Measurements from ENCODE around the gene ARL4D. TPM values are rescaled to one million over a fixed set of nuclear protein-coding genes. Genes with fewer than 3 reads are reported as not detected.
A peak's percentile ranks its signal among the peaks of the same experiment; 100 is the strongest.
"Not testable (repeated sequence)": the region's sequence is repeated elsewhere in the genome, so short reads cannot be mapped to it uniquely, and the experiment has no call there.

ARL4D gene
- total RNA-seq, 2 experiments from 2014 or later, result 2.2 to 3.4 TPM

DNA sequence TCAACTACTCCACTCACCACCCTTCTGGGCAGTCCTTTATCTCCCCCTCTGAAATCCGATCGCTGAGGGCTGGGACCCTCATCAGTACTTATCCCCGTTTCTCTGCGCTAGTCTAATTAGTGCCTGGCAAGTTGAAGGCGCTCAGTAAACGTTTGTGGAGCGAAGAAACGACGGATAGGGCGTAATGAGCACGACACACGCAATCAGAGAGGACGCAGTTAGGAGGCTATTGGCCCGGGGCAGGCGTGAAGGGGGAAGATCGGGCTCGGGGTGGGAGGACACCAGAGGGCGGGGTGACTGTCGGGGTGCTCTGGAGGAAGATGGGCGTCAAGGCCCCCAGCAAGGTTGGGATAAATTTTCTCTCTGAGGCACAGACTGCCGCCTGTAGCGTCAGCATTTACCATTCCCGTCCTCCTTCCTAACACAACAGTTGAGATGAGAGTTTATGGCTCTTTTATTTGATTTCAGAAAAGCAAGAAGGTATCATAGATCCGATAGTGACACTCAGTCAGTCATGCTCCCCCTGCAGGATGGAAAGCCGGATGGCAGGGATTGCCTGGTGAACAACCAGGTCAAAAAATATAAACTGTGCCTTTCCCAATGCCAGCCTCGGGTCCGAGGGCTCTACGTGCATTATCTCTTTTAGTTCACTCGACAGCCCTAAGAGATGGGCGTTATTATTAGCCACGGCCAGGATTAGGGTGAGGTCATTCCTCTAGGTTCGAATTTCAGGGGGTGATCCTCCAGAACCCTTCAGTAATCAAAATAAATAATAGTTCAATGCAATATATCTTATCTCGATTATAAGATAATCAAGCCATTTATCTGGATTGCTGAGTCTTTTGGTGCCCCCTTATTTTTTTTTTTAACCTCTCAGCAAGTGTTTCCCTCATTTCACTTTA, 9.5 kb upstream of the ARL4D start:
- Mint-ChIP-seq H3K9me3 (no peaks in the 10 kb centered on the region), H3K4me3 (peak overlapping the region; percentile 82), H3K36me3 (ENCODE audit: low read depth) (peaks cover 2% of the 10 kb centered on the region), H3K4me1 (ENCODE audit: low read depth) (peaks cover 11% of the 10 kb centered on the region), H3K27me3 (no peaks in the 10 kb centered on the region), H3K27ac (peak overlapping the region; percentile 99)
- CTCF ChIA-PET, result interaction anchor here (0.9 to 10.5 kb wide), 6 partner anchors 9 to 96 kb away, joined by 3 to 338 read pairs (median 4); partner anchors contain the start of genes ARL4D and DHX8
- peak; percentile 92 for DNase-seq
- TF ChIP-seq, protein P1, sequence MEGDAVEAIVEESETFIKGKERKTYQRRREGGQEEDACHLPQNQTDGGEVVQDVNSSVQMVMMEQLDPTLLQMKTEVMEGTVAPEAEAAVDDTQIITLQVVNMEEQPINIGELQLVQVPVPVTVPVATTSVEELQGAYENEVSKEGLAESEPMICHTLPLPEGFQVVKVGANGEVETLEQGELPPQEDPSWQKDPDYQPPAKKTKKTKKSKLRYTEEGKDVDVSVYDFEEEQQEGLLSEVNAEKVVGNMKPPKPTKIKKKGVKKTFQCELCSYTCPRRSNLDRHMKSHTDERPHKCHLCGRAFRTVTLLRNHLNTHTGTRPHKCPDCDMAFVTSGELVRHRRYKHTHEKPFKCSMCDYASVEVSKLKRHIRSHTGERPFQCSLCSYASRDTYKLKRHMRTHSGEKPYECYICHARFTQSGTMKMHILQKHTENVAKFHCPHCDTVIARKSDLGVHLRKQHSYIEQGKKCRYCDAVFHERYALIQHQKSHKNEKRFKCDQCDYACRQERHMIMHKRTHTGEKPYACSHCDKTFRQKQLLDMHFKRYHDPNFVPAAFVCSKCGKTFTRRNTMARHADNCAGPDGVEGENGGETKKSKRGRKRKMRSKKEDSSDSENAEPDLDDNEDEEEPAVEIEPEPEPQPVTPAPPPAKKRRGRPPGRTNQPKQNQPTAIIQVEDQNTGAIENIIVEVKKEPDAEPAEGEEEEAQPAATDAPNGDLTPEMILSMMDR (IDR thresholded peaks at IDR 0.05), result peak; percentile 96
- ATAC-seq, result peak; percentile 87
- intact Hi-C loops (cut with micrococcal nuclease), result loop anchor here (2.0 kb wide), 1 partner anchor 20 kb away; no protein-coding TSS in a partner anchor
- POLR2A ChIA-PET, result interaction anchor here (0.7 to 6.2 kb wide), 11 partner anchors 9 to 94 kb away, joined by 3 to 138 read pairs (median 10); partner anchors contain the start of genes ARL4D and DHX8

DNA sequence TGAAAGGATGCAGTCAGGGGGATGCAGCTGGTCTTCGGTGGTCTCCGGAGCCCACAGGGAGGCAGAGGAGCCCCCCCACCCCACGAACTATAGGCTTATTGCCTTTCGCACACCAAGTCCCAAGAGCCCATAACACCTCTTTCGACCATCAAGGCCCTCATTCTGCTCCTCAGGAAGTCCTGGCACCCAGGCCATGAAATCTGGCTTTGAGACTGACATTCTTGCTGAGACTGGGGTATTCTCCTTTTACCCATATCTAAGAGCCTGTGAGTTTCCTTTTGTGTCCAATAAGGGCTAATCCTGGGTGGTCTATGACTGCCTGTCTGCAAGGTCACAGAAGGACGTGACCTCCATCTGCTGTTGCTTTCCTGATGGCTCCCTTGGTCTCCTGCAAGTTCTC, 6.4 kb upstream of the ARL4D start:
- no peak overlapping the region for H3K27ac Mint-ChIP-seq
- H3K27me3 Mint-ChIP-seq, result no peaks in the 10 kb centered on the region
- CTCF ChIA-PET, result interaction anchor here (0.7 to 10.5 kb wide), 4 partner anchors 14 to 181 kb away, joined by 4 to 338 read pairs (median 14); partner anchors contain the start of gene DHX8
- TF ChIP-seq, protein P1 (IDR thresholded peaks at IDR 0.05), result no peak
- no peak overlapping the region for H3K4me3 Mint-ChIP-seq
- DNase-seq (no peak), ATAC-seq (no peak)
- intact Hi-C loops (cut with micrococcal nuclease), result no loop called here
- peaks cover 11% of the 10 kb centered on the region for H3K4me1 Mint-ChIP-seq (ENCODE audit: low read depth)
- no peaks in the 10 kb centered on the region for H3K9me3 Mint-ChIP-seq
- no peaks in the 10 kb centered on the region for H3K36me3 Mint-ChIP-seq (ENCODE audit: low read depth)
- POLR2A ChIA-PET, result interaction anchor here (1.0 to 5.7 kb wide), 5 partner anchors 13 to 153 kb away, joined by 3 to 54 read pairs (median 13); partner anchors contain the start of gene DHX8

DNA sequence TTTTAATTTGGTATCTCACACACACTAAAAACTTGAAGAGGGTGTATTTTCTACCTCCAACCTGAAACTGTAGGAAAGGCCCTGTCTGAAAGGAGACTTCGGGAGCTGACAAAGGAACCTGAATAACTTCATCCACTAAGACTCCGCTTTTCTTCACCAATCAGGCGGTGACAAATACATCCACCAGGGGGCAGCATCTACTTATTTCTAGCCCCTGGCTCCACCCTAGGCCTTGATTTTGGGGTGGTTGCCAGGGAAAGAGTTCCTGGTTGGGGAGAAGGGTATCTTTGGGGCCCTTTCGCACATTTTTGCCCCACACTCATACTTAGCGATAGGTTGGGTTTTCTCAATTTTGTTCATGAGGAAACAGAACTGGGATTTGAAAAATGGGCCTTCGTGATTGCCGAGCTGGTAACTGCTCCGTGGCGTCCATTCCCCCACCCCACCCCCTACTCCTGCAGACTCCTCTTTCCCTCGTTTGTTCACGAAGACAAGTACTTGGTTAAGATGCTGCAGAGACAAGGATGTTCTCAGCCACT, 4.8 kb upstream of the ARL4D start:
- CTCF ChIA-PET, result interaction anchor here (0.6 to 10.5 kb wide), 41 partner anchors 9 to 183 kb away, joined by 3 to 338 read pairs (median 5); partner anchors contain the start of gene DHX8
- TF ChIP-seq, protein P1 (IDR thresholded peaks at IDR 0.05), result peak; percentile 87
- Mint-ChIP-seq H3K4me3 (no peak overlapping the region), H3K9me3 (no peaks in the 10 kb centered on the region), H3K27me3 (no peaks in the 10 kb centered on the region), H3K4me1 (ENCODE audit: low read depth) (peaks cover 15% of the 10 kb centered on the region), H3K27ac (peak overlapping the region; percentile 20), H3K36me3 (ENCODE audit: low read depth) (no peaks in the 10 kb centered on the region)
- intact Hi-C loops (cut with micrococcal nuclease), result loop anchor here (1.0 kb wide), 1 partner anchor 89 kb away; the partner anchor contains the start of gene DHX8
- ATAC-seq (peak; percentile 41), DNase-seq (peak; percentile 97)
- POLR2A ChIA-PET, result interaction anchor here (0.6 to 5.7 kb wide), 7 partner anchors 15 to 90 kb away, joined by 3 to 54 read pairs (median 3); partner anchors contain the start of gene DHX8

DNA sequence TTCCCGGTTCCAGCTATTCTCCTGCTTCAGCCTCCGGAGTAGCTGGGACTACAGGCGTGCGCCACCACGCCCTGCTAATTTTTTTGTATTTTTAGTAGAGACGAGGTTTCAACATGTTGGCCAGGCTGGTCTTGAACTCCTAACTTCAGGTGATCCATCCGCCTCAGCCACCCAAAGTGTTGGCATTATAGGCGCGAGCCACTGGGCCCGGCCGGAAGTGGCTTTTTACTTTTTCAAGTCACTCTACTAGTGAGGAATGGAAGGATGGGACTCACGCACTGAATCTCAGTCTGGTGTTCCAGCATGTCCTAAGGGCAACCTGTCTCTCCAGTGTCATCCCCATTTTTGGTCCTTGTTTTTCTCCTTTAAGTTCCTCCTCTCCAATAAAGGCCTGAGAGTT, 4.1 kb upstream of the ARL4D start:
- H3K4me3 Mint-ChIP-seq, result not testable (repeated sequence)

DNA sequence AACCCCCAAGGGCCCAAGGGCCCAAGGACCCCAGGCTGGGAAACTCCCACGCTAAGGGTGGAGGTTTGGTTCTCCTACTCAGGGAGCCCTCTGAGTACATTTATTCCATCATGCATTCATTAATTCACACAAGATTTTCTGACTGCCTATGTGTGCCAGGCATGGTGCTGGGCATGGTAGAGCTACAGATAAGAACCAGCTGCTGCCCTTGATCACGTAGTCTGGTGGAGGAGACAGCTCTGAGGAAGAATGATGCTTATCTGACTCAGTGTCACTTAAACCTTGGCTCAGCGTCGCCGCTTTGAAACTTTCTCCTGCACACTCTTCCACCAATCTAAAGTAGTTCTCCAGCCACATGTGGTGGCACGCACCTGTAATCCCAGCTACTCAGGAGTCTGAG, 3.6 kb upstream of the ARL4D start:
- Mint-ChIP-seq H3K27me3 (no peaks in the 10 kb centered on the region), H3K36me3 (ENCODE audit: low read depth) (no peaks in the 10 kb centered on the region), H3K27ac (no peak overlapping the region), H3K4me1 (ENCODE audit: low read depth) (peaks cover 17% of the 10 kb centered on the region), H3K9me3 (no peaks in the 10 kb centered on the region), H3K4me3 (no peak overlapping the region)
- ChIA-PET POLR2A (interaction anchor here (1.2 to 5.7 kb wide), 3 partner anchors 27 to 89 kb away, joined by 3 to 54 read pairs (median 8); partner anchors contain the start of gene DHX8), CTCF (interaction anchor here (0.9 to 10.5 kb wide), 12 partner anchors 11 to 123 kb away, joined by 4 to 338 read pairs (median 11); partner anchors contain the start of gene DHX8)
- DNase-seq (no peak), ATAC-seq (no peak)
- TF ChIP-seq, protein P1 (IDR thresholded peaks at IDR 0.05), result no peak
- intact Hi-C loops (cut with micrococcal nuclease), result no loop called here

More for the DNA sequence above, 4.1 kb upstream of the ARL4D start:
- H3K36me3 Mint-ChIP-seq (ENCODE audit: low read depth); ATAC-seq; H3K27me3 Mint-ChIP-seq; DNase-seq; H3K27ac Mint-ChIP-seq; H3K9me3 Mint-ChIP-seq: not testable (repeated sequence)
- intact Hi-C loops (cut with micrococcal nuclease), result loop anchor here (1.0 kb wide), 1 partner anchor 89 kb away; the partner anchor contains the start of gene DHX8
- CTCF ChIA-PET, result interaction anchor here (0.8 to 10.5 kb wide), 33 partner anchors 8 to 182 kb away, joined by 3 to 338 read pairs (median 5); partner anchors contain the start of gene DHX8
- H3K4me1 Mint-ChIP-seq (ENCODE audit: low read depth), result peaks cover 16% of the 10 kb centered on the region
- POLR2A ChIA-PET, result interaction anchor here (1.2 to 5.7 kb wide), 4 partner anchors 27 to 89 kb away, joined by 3 to 54 read pairs (median 25); partner anchors contain the start of gene DHX8

All from activated CD8-positive, alpha-beta T cell treated with anti-CD3 and anti-CD28 coated beads for 36 hours (primary cell).